T-helper 2 cell (primary cell): ENCODE data around the gene MAPK14.
"Not testable (repeated sequence)": the region's sequence is repeated elsewhere in the genome, so short reads cannot be mapped to it uniquely, and the experiment has no call there.

ENCODE experiments used
- DNase-seq, 5 experiments: peaks; one replicate each; pipeline versions ENCODE4 v3.0.0 to v3.0.0-alpha.2; 2012 to 2022
- total RNA-seq, 2 donors: gene quantifications; one replicate each; lab custom pipeline; 2026; lab: John Stamatoyannopoulos, UW

MAPK14 gene
- total RNA-seq: 70.1 to 74.5 reads per million in 2 donors

DNA sequence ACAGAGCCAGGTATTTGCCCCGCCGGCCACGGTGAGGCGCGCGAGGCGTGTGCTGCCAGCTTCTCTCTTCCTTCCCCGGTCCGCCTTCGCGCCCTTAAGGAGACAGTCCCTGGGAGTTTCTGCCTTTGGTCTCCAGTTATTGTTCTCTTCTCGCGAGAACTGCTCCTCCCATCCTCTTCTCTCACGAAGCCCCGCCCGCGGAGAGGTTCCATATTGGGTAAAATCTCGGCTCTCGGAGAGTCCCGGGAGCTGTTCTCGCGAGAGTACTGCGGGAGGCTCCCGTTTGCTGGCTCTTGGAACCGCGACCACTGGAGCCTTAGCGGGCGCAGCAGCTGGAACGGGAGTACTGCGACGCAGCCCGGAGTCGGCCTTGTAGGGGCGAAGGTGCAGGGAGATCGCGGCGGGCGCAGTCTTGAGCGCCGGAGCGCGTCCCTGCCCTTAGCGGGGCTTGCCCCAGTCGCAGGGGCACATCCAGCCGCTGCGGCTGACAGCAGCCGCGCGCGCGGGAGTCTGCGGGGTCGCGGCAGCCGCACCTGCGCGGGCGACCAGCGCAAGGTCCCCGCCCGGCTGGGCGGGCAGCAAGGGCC, at the start of gene MAPK14:
Gene MAPK14, plus strand, starts transcription at position 308 of the 587 bp plus-strand sequence. CDS start 350 bp downstream, outside the sequence.
- DNase-seq: peak; percentile 93 to 100 (median 98)

DNA sequence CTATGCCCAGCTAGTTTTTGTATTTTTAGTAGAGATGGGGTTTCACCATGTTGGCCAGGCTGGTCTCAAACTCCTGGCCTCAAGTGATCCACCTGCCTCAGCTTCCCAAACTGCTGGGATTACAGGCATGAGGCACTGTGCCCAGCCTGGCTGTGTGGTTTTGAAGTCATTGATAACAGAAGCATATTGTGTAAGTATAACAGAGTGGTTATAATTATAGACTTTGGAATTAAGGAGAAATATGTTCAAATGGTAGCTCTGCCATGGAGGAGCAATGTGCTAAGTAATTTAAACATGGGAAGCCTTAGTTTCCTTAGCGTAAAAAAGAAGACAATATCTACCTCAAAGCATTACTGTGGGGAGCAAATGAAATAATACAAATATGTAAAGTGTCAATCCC, 47.5 kb upstream of the MAPK14 start:
- DNase-seq: not testable (repeated sequence)

DNA sequence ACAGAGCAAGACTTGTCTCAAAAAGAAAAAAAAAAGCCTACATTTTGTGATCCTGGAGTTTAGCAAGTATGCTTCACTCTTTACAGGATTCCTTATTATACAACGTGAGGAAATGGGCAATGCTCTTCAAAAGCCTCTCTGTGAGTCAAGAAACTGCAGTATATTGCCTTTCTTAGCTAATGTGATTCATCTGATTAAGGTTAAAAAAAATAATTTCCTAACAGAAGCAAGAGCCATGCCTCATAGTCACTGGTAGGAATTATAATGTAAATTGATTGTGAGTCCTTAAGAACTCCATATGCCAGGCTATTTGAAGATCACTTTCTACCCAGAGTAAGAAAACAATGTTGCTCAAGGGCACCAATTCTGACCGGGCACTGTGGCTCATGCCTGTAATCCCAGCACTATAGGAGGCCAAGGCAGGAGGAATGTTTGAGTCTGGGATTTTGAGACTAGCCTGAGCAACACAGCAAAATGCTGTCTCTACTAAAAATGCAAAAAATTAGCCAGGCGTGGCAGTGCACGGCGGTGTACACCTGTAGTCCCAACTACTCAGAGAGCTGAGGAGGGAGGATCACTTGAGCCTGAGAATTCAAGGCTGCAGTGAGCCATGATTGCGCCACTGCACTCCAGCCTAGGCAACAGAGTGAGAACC, 46.5 kb upstream of the MAPK14 start:
- no peak for DNase-seq

DNA sequence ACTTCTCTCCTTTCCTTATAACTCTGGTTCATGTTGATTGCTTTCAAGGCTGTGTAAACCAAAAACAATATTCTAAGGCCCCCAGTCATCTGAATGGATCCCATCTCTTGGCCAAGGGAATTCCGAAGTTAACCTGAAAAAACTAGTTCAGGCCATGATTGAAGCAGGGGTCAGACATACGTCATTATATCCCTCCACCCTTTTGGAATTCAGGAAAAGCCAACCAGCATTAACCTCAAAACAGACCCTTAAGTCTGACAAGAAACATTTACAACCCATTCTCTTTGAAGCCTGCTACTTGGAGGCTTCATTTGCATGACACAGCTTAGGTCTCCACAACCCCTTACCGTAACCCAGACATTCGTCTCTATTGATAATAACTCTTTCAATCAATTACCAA, 42.9 kb upstream of the MAPK14 start:
- DNase-seq: no peak

DNA sequence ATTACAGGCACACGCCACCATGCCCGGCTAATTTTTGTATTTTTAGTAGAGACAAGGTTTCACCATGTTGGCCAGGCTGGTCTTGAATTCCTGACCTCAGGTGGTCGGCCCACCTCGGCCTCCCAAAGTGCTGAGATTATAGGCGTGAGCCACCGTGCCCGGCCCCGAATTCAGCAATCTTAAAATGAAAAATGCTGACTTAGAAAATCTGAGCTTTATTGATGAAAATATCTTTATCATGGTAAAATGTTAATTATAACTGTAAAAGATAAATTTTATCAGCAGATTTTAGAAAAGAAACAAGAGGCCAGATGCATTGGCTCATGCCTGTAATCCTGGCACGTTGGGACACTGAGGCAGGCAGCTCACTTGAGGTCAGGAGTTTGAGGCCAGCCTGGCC, 39.6 kb upstream of the MAPK14 start:
- DNase-seq: not testable (repeated sequence)

DNA sequence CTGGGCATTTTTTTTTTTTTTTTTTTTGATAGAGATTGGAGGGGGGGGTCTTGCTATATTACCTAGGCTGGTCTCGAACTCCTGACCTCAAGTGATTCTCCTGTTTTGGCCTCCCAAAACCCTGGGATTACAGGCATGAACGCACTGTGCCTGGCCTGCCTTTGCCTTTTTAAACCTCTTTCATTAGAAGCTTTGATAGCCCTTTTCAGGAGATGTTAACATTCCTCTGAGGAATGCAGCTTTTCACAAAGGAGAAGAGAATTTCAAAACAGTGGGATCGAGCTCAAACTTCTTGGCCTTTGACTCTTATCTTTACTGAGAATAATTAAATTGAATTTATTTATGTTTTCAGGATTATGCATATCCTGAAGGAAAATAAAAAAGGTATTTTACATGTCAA, 34.5 kb upstream of the MAPK14 start:
- DNase-seq: no peak

DNA sequence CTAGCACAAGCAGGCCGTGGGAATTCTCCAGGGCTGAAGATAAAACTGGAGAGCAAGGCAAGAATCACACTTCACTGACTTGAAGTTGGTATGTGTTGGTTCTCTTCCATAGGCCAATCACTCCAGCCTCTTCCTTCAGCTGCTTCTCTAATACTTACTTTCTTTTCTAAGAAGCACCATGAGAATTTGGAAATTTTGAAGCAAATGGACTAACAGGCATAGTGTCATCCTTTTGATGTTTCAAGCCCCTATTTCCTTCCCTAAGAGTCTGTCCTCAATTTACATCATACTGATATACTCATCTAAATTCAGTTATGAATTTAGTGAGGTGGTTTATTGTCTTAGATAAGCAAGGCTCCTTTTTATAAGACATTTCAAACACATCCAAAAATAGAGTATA, 27.2 kb upstream of the MAPK14 start:
- no peak for DNase-seq

DNA sequence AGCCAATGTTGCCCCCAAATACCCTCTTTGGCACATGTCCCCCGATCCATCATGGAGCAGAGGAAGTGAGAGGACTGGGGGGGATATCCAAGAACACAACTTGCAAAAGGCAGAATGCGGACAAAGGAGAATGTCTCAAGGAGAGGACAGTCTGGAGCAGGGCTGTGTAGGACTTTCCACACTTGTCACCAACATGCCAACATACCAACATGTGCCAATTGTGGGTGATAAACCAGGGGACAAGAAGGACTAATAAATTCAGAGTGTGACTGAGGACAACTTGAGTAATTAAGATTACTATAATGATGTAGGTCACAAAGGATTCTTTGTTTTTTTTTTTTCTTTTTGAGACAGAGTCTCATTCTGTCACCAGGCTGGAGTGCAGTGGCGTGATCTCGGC, 11.9 kb upstream of the MAPK14 start:
- DNase-seq: no peak

DNA sequence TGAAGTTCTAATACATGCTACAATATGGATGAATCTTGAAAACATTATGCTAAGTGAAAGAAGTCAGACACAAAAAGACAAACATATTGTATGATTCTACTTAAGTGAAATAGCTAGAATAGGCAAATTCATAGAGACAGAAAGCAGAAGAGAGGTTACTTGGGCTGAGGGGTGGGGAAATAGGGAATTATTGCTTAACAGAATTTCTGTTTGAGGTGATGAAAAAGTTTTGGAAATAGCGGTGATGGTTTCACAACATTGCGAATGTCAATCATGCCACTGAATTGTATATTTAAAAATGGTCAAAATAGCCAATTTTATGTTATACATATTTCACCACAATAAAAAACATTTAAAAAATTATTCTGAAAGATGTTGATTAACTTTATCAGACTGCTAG, 9.3 kb upstream of the MAPK14 start:
- DNase-seq: no peak

DNA sequence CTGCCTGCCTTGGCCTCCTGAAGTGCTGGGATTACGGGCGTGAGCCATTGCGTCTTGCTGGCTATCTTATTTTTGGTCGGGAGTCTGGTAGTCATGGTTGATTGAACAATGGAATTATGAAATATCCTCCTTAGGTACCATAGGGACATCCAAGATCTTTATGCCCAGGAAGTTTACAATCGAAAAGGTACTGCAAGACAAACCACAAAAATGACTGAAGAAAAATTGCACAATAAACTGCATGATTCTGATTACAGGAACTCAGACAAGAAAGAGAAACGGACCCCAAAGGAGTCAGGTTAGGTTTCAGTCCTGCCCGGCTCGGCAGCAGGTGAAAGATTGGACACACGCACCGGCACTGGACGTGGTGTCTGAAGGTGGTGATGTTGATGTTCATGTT, 8.4 kb upstream of the MAPK14 start:
- no peak for DNase-seq

DNA sequence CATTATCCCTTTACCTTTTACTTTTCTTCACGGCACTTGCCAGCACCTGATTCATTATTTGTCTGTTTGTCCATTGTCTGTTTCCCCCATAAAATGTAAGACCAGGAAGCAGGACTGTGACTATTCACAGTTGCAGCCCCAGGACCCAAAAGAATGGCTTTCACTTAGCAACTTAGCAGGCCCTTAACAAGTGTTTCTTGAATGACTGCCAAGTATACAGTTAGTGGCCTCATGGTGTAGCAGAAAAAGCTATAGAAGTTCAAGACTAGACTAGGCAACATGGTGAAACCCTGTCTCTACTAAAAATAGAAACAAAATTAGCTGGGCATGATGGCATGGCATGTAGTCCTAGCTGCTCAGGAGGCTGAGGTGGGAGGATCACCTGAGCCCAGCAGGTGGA, 7.5 kb upstream of the MAPK14 start:
- DNase-seq: no peak

DNA sequence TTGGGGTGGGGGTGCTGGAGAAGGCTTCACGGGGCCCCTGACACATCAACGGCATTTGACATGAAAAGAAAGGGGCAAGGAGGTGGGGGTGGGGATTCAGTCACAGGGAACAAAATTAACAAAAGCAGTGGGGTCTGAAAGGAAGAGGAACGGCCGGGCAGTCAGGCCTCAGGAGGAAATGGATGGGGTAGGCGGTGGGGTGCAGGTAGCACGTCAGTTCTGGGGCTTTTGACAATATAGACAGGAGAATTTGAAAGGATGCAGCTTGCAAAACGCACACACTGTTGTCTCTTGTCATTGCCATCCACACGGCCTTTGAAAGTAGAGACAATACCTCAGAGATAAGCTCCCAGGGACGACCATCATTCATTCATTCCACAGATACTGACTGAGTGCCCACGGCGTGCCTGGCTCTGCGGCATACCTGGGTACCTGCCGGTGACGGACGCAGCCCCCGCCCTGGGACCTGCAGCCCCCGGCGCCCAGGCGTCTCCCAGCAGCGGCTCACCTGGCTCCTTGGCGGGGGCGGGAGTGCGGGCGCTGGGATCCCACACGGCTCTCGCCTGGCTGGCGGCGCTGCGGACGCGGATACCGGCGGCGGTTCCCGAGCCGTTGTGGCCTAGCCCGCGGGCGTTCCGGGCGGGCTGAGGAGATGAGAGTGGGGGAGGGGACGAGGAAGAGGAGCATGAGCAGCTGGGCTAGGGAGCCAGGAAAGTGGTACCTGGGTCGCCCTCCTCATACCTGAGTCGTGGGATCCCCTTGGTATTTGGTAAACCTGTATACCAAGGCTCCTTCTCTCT, 3.4 kb upstream of the MAPK14 start, which contains the start of gene SLC26A8:
Gene SLC26A8, minus strand, starts transcription at position 646 of the 800 bp plus-strand sequence. CDS start 4,934 bp downstream, outside the sequence.
- DNase-seq: no peak

DNA sequence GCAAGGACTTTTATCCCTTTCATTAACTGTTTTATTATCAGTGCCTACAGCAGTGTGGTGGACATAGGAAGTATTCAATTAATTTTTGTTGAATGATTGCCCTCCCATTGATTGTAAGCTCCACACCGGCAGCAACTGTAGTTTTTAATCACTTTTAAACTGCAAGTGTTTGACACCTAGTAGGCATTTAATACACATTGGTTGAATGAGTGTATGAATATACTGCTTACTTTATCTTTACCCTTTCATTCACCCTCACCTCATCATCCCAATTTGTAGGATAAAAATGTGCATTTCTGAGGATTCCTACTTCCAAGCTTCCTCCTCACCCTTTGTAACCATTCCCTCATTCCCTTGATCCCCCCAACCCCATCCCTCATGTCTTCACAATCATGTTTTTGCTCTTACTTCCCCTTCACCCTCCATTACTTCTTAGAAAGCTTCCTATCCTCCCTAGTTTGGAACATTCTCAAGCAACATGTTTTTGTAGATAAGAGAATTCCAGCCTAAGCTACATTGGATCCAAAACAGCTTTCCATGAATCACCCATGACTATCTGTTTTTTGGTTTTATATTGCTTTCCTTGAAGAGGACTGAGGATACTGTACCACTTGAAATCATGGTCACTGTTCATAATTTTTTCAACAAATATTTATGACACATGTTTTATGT, 2.2 kb upstream of the MAPK14 start:
- no peak for DNase-seq

DNA sequence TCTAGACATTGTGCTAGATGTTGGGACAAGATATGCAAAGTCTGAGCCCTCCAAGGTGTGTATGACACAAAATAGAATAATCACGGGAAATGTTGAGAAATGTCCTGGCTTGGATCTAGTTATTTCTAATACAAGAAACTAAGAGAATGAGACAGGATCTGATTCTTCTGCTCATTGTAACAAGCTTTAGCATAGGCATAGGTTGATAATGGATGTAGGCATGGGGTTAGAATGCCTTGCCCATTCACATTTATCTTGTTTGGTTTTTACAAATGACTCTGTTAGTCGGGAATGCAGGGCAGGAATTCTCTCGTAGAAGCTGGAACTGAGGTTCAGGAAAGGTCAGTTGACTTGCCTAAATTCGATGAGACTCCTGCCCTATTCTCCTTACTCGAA, 1.7 kb upstream of the MAPK14 start:
- no peak for DNase-seq

DNA sequence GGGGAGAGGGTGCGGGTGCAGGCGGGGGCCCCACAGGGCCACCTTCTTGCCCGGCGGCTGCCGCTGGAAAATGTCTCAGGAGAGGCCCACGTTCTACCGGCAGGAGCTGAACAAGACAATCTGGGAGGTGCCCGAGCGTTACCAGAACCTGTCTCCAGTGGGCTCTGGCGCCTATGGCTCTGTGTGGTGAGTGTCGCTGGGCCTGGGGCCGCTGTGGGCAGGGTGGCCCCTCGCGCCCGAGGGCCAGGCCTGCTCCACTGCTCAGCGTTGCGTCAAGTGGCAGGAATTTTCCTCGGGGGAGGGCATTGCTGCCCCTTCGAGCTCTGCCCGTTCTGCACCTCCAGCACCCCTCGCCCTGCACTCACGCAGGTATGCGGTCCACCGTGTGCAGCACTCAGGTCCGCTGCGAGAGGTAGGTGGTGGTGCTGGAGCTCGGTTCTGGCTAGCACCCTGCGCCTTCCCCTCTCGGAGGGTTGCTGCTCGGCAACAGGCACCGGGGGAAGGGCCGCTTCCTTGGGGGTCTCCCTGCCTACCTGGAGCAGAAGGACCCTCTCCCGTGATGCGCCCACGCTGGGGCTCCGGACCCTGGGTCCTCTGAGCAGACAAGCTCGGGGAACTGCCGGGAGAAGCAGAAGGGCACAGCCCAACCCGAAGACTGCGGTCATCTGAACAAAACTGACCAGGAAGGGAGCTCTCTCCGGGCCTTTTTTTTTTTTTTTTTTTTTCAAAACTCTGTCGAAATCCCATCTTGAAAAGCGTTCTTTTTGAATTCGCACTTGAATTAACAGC, 674 bp downstream of the MAPK14 start:
- peak in 4 of 5 experiments; percentile 15 to 59 (median 27) for DNase-seq

DNA sequence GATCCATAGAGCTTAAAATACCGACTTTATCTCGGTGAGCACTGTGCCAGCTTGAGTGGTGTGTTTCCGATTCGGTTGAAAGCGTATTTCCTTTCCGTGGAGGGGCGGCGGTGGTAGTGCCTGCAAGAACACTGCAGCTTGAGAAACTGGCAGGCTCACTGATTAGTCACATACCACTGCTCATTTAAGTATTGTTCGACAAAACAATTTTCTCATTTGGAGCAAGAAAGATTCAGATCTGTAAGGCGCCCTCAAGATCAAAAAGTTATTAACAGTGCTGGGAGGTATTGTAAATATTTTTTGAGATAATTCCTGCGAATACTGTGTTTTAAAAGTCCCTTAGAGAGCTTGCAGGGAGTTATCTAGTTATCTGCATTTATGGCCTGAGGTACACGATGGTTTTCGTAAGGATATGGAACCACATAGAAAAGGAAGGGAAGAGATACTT, 1.3 kb downstream of the MAPK14 start:
- peak; percentile 14 to 91 (median 59) for DNase-seq

DNA sequence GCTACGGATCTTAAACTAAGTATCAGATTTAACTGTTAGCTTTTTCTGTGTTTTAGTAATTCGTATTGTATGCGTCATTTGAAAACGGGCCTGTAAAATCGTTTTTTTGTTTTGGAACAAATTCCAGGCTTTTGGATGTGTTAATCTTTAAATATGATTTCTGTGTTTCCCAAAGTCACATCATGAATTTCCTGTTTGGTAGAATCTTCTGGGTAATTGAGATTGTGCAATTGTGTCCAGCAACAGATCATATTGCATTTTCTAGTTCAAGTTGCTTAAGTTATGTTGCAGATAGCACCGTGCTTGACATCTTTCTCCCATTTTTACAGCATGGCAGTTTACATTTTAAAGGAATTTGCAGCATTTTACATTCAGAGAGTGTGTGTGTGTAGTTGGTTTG, 1.9 kb downstream of the MAPK14 start:
- DNase-seq: no peak

DNA sequence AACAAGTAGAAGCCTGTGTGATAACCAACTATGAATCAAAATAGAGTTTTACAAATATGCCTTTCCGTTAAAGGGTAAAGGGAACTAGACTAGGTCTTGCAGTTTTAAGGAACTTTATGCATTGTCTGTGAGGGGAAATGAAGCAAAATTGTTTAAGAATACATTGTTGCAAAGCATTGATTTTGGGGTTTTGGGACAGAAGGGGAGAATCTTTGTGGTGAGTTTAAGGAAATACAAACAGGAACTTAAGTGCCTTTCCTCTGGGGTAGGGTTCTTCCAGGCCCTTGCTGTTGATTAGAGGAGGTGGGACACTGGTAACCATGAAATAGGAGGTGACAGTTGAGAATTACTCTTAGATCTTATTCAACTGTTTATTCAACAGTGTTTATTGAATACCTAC, 4.7 kb downstream of the MAPK14 start:
- no peak for DNase-seq

DNA sequence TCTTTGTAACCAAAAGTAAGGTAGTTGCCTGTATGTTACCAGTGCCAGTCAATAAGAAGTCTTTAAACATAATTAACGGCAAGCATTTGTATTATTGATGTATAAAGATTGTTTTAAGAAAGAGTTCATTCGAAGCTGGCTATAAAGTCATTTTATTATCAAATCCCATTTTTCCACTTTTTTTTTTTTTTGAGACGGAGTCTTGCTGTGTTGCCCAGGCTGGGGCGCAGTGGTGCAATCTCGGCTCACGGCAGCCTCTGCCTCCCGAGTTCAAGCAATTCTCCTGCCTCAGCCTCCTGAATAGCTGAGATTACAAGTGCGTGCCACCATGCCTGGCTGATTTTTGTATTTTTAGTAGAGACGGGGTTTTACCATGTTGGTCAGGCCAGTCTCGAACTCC, 5.5 kb downstream of the MAPK14 start:
- not testable (repeated sequence) for DNase-seq

DNA sequence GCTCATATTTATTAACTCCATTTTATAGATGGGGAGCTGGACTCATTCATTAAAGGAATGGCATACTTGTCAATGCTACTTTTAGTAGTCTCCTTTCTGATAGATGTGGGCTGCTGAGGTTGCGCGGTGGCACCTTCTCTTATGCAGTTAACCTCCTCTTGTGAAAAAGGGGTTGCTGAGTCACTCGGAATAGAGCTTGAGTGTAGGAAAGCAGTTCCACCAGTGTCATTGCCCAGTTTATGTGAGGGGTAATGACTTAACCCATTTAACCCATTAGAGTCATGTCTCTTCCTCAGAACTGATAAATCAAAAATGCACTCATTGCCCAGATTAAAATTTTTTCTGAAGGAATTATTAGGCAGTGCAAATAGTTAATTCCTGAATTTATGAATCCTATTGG, 6.3 kb downstream of the MAPK14 start:
- DNase-seq: peak in 1 of 5 experiments; percentile 34

DNA sequence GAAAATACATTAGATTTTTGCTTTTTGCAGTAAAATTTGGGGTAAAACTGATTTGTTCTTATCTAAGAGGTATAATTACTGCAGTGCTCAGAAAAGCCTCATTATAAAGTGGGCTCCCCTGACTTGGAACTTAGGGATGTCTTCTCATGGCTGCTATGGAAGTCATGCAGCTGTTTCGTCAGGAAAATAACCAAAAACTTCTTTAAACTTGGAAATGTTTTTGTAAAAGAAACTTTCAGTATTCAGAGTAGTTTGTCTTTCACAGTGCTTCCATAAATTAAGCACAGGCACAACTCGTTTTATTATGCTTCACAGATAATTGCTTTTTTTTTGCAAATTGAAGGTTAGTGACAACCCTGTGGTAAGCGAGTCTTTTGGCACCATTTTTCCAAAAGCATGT, 6.8 kb downstream of the MAPK14 start:
- DNase-seq: no peak

DNA sequence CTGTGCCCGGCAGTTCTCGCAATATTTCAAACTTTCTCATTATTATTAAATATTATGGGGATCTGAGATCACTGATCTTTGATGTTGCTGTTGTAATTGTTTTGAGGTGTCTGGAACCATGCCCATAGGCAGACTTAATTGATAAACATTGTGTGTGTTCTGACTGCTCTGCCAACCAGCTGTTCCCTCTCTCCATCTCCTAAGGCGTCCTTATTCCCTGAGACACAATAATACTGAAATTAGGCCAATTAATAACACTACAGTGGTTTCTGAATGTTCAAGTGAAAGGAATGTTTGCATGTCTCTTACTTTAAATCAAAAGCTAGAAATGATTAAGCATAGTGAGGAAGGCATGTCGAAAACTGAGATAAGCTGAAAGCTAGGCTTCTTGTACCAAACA, 7.6 kb downstream of the MAPK14 start:
- DNase-seq: peak in 1 of 5 experiments; percentile 27
